OCI-M2 (cell line): ENCODE results near the gene ACSL1.
"Not testable (repeated sequence)": the region's sequence is repeated elsewhere in the genome, so short reads cannot be mapped to it uniquely, and the experiment has no call there.

Experiments used
- DNase-seq: peaks from one replicate; lab custom pipeline; 2025; ENCODE audit not compliant: unreplicated experiment; lab: John Stamatoyannopoulos, UW

The ACSL1 gene

DNA sequence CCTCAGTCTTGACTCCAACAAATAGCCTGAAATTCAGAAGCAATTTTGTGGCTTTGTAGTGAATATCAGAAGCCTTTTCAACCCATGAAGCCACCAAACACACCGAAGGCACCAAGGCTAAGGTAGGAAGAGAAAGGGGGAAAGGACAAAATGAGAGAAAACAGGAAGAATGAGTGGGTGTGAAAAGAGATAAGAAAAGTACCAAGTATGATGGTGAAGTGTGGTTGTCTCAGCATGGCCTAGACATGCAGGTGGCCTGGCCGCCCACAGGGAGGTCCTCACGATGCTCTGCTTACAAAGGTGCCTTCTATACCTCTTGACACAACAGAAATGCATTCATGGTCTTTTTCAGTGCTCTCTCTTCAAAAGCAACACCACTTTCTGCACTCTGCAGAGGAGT lies 34.9 kb downstream of the ACSL1 start:
- DNase-seq, result no peak

DNA sequence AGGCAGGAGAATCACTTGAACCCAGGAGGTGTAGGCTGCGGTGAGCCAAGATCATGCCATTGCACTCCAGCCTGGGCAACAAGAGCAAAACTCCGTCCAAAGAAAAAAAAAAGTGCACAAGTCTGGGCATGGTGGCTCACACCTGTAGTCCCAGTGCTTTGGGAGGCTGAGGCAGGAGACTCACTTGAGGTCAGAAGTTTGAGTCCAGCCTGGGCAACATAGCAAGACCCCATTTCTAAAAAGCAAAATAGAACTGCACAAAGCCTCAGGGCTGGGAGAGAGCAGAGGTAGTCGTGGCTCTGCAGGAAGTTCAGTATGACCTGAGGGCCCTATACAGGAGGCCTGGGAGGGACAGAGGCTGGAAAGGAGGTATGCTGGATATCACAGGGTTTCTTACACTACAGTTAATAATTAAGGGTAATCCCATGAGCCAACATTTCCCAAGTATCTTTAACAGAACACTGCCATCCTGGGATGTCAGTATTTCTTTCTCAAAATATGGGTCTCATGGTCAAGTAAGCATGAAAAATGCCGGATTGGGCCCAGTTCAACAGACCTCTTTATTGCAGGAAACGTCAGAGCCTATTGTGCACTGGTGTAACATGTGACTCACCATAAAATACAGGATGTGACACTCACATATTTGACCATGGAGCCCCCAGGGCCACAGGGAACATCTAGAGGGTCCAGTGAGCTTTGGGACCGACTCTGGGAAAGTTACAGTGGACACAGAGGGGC lies 37.8 kb downstream of the ACSL1 start:
- no peak for DNase-seq

DNA sequence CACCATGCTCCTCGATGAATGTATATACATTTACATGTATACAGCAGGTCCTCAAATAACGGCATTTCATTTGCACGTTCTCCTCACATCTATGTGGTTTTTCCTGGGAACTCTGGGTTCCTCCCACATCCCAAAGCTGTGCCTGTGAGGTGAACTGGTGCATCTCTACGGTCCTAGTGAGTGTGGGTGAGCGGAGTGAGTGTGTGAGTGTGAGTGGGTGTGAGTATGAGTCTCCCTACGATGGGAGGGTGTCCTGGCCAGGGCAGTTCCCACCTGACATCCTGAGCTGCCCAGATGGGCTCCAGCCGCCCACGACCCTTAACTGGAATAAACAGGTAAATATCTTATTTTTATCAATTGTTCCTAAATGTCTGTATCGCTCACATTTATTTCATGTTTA lies 40.0 kb downstream of the ACSL1 start:
- DNase-seq, result no peak

DNA sequence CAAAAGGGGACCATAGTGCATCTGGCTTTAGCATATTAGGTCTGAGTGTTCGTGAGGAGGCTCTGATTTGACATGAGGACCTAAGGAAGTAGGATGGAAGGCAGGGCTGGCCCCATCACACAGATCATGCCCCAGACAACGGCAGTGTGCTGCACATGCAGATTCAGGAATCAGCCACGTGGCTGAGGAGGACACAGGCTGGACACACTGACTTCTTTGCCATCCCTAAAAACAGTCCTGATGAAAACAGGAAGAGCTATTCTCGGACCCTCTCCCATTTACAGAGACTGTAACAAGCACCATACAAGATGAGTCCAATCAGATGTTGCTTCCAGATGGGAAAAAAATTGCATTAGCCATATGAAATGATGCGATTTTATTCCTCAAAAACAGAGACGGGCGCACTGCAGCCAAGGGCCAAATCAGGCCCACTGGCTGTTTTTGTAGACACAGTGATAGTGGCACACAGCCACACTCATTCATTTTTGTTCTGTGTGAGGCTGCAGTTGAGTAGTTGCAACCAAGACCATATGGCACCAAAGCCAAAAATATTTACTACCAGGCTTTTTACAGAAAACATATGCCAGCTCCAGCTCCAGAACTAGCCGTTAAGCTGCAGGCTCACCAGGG lies 41.0 kb downstream of the ACSL1 start:
- no peak for DNase-seq

DNA sequence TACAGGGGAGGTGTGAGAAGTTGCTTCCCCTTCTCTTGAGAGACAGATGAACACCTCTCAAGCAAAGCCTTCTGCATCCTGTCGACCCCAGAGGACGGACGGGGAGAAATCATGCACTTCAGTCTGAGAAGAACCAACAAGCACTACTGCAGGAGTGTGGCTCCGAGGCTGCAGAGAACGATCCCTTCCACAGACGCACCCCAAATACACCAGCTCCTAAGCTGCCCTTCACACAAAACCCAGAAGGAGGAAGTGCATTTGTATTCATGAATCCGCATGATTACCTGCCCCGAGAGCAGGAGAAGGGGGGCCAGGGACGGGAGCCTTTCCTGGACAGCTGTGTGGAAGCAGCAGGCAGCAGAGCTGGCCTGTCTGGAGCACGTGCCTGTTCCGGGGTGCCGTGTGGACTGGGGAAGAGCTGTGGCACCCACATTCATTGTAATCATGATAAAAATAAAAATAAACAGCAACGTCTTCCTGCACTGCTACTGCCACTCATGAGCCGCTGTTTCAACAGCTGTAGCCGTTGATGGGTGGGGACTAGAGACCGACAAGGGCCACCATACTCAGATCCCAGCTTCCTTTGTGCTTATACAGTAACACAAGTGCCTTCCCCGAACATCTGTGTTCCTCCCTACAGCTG lies 42.9 kb downstream of the ACSL1 start:
- no peak for DNase-seq

DNA sequence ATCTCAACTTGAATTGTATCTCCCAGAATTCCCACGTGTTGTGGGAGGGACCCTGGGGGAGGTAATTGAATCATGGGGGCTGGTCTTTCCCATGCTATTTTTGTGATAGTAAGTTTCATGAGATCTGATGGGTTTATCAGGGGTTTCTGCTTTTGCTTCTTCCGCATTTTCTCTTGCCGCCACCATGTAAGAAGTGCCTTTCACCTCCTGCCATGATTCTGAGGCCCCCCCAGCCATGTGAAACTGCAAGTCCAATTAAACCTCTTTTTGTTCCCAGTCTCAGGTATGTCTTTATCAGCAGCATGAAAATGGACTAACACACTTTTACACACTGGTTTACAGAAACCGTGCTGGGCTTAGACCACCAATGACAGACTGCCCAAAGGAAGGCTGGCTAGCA lies 46.6 kb downstream of the ACSL1 start:
- DNase-seq, result not testable (repeated sequence)

DNA sequence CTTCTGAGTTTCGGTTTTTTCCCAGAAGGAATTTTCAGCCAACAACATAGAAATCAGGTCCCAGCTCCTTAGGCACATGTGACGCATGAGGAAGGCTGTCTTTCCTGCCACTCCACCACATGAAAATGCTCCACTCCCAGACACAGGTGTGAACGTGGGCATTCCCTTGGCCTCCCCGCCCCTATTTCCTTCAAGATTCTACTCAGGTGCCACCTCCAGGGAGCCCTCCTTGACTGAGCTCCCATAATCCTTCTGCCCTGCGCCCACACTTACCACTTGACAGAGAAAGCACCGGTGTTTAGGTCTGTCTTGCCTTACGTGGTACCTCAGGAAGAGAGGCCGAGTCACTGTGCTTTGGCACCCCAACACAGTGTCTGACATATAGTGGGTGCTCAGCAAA lies 47.4 kb downstream of the ACSL1 start:
- no peak for DNase-seq

DNA sequence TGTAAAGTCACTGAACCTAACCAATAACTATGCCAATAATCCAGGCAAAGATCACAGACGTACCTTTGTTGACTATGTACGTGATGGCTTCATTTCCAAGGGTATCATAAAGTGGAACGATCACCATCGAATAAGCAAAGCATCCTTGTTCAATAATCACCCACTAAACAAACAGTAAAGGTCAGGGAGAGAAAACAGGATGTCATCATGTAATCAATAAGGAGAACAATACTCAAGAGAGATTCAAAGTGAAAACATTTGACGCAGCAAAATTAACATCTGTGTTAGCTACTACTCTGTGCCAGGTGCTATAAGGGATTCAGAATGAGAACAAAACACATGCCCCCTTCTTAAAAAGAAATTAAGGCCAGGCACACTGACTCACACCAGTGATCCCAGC lies 48.9 kb downstream of the ACSL1 start:
- no peak for DNase-seq

DNA sequence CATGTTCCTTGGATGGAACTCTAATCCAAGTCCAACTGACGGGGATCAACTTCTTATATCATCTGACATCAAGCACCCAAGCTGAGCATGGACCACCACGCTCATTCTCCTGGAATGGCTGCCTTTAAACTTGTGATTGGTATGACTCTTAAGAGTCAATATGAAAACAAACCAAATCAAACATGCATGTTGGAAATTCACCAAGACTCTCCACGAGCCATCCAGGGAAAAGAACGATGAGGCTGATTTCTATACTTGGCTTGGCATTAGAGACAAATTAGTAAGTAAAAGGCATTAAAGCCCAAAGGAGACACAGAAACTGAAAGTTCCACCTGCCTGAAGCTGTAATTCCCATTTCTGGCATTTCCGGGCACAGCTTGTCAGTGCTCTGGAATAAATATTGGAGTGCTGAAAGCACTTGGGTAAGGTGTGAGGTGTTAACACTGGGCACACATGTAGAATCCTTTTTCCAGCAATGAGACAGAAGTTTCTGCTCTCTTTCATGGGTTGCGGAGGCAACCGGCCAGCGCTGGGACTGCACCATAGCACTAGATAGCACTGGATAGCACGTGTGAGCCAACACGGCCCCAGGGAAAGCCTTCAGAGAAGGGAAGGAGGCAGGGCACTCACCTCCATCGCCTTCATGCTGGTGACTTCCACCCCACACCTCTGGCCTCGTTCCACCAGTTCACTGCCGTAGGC lies 49.8 kb downstream of the ACSL1 start:
- DNase-seq, result no peak

DNA sequence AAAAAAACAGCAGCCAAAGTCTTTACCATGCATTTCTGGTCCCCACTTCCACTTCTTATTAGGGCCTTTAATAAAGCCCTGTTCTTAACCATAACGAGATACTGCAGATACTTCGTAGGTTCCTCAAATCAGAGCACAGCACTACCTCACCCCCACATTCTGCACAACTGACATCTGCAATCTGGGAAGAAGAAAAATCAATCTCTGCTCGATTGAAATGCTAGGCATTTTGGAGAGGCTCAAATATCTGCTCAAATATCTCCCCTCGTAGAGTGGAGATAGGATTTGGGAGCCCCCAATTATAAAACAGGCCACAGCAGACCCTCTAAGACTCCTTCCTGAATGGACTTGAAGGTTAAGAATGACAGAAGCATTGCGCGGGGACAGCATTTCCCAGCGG lies 51.6 kb downstream of the ACSL1 start:
- DNase-seq, result no peak

DNA sequence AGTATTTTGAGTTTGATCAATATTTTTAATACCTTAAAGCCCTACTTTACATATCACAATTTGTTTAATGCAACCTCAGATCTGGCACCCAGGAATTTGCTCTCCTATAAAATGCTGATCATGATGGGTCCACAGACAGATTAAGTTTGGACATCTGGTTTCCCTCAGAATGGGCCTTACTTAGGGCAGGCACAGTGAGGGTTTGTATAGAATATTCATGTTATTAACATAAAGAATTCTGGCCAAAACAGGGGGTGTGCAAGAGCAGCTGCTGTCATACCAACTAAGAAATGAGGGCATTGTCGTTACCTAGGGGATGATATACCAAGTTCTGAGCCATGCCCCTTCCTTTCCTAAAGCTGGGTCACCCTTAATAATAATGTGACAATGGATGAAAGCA lies 54.4 kb downstream of the ACSL1 start:
- no peak for DNase-seq

DNA sequence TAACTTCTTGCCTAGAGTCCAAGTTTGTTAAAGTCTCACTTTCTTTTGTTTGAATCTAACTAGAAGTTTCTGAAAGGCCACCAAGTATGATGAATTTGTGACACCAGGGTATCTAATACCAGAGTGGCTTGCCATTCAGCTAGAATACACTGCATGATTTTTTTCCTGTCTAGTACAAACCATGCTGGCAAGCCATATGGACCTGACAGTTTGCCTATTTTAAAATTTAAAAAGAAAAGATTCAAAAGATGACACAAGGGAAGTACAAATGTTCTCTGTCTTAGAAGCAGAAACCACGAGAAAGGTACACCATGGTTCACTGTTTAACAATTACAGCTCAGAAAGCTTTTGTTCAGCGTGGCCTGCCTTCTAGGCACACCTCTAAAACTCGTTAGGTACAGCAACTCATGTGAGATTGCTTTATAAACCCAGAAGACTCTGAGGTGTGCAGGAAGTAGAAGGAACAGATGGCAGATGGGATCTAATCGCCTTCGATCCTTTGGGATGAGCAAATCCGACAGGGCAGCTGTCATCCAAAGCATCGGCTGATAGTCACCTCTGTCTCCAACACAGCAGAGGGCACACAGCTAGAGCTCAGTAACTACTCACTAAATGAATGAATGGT lies 56.5 kb downstream of the ACSL1 start:
- DNase-seq, result no peak

DNA sequence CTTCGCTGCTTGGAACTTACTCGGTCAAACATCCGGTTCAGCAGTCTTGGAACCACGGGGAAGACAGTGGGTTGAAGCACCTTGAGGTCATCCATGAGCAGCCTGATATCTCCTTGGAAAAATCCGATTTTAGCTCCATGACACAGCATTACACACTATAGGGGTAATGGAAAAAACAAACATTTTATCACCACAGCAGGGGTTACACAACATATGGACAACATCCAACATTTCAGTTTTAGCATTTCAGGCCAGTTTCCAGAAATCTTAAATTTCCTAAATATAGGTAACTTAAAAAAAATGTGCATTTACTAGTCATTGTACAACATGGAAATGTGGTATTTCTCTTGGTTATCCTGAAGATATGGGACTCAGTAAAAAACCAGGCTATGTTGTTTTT lies 57.5 kb downstream of the ACSL1 start:
- no peak for DNase-seq

DNA sequence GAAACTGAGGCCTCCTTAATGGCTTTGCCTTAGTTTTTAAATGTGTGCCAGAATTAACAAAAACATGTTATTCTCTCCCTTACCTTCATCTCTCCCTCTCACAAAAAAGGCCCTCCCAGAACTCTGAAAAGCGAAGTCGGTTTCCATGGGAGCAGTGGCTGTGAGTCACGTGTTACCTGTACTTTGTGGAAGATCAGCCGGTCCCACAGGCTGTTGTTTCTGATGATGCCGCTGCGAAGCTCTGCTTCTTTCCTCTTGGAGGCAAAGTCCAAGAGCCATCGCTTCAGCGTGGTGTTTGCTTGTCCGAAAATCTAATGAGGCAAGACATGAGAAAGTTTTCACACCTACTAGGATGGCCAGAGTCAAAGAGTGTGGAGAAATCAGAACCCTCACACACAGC lies 59.3 kb downstream of the ACSL1 start:
- DNase-seq, result no peak

DNA sequence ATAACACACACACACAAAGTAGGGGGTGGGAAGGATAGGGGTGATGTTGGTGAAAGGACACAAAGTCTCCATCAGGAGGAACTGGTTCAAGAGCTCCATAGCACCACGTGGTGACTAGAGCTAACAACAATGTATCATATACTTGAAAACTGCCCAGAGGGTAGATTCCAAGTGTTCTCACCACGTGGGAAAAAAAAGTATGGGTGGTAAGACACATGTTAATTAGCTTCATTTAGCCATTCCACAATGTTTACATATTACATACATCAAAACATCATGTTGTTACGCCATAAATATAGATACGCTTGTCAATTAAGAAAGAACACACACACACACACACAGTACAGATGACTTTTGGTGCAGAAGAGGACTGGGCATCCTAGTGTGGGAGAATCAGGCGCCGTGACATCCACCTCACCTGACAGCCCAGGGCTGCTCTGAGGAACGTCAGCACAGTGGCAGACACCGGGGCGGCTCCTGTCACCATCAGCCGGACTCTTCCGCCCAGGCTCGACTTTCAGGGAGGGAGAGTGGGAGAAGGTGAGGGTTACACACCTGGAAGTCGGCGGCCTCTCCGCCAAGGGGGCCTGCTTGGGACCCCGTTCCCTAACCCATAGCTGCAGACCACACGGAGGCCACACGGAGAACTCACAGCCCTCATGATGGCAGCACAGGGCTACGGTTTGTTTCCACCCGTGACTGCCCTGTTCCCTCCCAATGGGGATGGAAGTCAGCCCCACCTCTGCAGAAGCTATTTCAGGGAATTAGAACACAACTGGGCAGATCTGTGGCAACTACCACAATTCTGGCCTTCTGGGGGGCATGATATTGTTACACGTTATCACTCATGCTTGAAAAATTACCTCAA lies 60.1 kb downstream of the ACSL1 start:
- DNase-seq, result no peak

DNA sequence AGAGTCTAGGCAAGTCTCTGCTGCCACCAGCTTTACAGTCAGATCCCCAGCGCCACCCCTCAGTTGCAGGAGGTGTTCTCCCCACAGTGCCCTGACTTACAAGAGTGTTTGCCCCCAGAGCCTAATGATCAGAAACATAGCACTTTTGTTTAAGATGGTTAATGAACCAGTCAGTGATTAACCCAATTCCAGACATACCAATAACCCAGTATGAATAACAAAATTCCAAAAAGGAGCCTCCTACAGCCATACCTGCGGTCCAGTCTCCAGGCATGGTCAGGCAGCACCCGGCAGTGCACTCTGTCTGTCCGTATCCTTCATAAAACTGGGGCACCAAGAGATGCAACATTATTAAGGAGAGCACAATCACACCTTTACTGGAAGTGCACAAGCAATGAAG lies 61.2 kb downstream of the ACSL1 start:
- DNase-seq, result no peak

DNA sequence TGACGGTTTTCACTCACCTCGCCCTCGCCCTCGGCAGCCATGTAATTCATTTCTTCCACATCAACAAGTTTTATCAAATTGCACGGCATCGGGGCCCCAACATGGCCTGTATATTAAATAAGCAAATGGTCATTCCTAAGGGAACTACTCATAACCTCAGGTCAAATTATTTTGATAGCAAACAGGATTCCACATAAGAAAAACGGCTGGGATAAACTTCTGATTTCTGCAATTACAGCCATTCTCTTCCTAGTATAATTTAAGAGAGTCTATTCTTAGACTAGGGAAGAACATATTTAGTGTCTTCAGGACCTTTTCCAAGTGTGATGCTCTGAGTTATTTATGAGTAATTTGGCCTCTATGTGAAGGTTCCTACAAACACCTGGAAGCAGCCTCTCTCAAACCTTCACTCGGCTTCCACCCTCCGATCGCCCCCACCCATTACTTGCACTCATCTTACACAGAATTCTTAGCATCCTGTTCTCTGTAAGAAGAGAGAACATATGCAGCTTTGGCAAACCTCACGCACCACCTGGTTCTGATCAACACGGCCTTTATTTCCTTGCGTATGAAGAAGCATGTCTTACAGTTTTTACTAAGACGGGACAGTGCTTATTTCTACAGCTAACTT lies 62.5 kb downstream of the ACSL1 start:
- DNase-seq, result no peak

DNA sequence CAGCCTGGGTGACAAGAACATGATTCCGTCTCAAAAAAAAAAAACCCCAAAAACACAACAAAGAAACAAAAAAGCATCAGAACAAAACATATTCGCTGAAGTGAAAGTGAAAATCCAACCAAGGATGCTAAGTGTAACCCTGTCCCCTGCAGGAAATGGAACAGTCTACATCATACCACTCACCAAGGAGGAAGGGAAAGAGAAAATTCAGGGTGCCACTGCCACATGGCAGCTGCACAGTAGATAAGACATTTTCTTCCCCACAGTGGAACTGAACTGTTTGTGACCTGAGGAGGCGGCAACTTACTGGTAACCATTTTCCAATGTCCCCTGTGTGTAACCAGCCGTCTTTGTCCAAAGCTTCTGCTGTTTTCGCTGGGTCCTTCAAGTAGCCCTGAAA lies 63.7 kb downstream of the ACSL1 start:
- no peak for DNase-seq

DNA sequence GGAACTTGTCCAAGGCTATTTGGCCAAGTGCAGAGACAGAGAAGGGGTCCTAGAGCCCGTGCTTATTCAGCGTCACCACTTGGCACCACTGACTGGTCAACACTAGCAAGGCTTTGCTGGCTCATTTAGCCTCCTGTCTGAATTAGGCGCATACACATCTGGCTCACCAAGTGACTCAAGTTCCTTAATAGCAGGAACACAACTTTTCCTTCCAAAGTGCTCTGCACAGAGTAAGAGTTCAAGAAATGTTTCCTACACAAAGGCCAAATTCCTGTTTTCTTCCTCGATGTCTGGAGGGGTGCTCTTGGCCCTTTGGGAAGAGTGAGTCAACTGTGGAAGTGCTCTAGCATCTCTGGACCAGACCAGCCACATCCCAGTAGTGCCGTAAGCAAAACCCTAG lies 65.1 kb downstream of the ACSL1 start:
- DNase-seq, result no peak

DNA sequence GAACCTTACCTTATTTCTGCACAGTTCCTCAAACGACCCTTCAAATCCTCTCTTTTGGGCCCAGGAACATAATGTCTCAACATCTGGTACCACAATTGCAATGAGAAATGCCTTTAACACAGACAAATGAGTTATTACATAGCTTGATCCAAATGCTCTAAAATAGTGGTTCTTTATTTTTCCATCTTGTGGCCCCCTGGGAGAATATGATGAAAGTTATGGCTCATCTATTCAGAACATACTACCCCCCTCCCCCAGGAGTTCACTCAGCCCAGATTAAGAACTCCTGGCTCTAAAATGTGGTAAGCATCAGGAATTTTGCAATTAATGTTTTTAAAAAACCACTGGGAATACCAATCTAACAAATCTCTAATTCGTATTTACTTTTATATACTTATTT lies 68.0 kb downstream of the ACSL1 start:
- no peak for DNase-seq
